ENCODE data around the gene WDR27.
A peak's percentile ranks its signal among the peaks of the same experiment; 100 is the strongest.

Gene WDR27

GRCh38 chr6:169424821-169425240 is 277.0 kb downstream of the WDR27 start (continued):
- TF ChIP-seq TCF7L2 (IDR thresholded peaks at IDR 0.05; ENCODE audit: borderline replicate concordance, low read depth, low read length) (no peak), ZBTB10 (tag by site-specific recombination; IDR thresholded peaks at IDR 0.05) (no peak), BCL11A (tag by site-specific recombination; IDR thresholded peaks at IDR 0.05; ENCODE audit: low read depth) (no peak), ZNF530 (tag by site-specific recombination; IDR thresholded peaks at IDR 0.05; ENCODE audit: low read depth) (no peak), KLF9 (tag by site-specific recombination; IDR thresholded peaks at IDR 0.05; ENCODE audit: low read depth) (no peak), ZNF423 (tag by site-specific recombination; IDR thresholded peaks at IDR 0.05) (no peak), ZNF510 (tag by site-specific recombination; IDR thresholded peaks at IDR 0.05; ENCODE audit: insufficient replicate concordance) (no peak), HOXD13 (CRISPR knock-in tag; IDR thresholded peaks at IDR 0.05; ENCODE audit: borderline replicate concordance) (no peak), ZNF626 (tag by site-specific recombination; IDR thresholded peaks at IDR 0.05) (no peak), ZNF16 (tag by site-specific recombination; IDR thresholded peaks at IDR 0.05; ENCODE audit: low read depth) (no peak), ZNF555 (tag by site-specific recombination; conservative IDR thresholded peaks at IDR 0.05) (no peak), ZNF639 (tag by site-specific recombination; IDR thresholded peaks at IDR 0.05) (no peak), ZBTB26 (tag by site-specific recombination; optimal IDR thresholded peaks at IDR 0.05) (peak; percentile 12), ZNF426 (tag by site-specific recombination; IDR thresholded peaks at IDR 0.05) (no peak), SCRT2 (tag by site-specific recombination; IDR thresholded peaks at IDR 0.05) (peak; percentile 98), ZNF449 (tag by site-specific recombination; IDR thresholded peaks at IDR 0.05) (no peak), ZNF843 (tag by site-specific recombination; IDR thresholded peaks at IDR 0.05) (no peak), WT1 (tag by site-specific recombination; IDR thresholded peaks at IDR 0.05) (peak; percentile 95), ZNF701 (tag by site-specific recombination; IDR thresholded peaks at IDR 0.05) (no peak), ZNF777 (tag by site-specific recombination; IDR thresholded peaks at IDR 0.05; ENCODE audit: borderline replicate concordance) (no peak), ZNF660 (tag by site-specific recombination; IDR thresholded peaks at IDR 0.05) (no peak), ZNF155 (tag by site-specific recombination; IDR thresholded peaks at IDR 0.05) (no peak), ZNF776 (tag by site-specific recombination; IDR thresholded peaks at IDR 0.05; ENCODE audit: borderline replicate concordance) (no peak), IKZF3 (tag by site-specific recombination; IDR thresholded peaks at IDR 0.05) (peak; percentile 82), ZNF548 (tag by site-specific recombination; IDR thresholded peaks at IDR 0.05) (no peak), REPIN1 (tag by site-specific recombination; IDR thresholded peaks at IDR 0.05; ENCODE audit: low read depth) (no peak), ZXDB (tag by site-specific recombination; IDR thresholded peaks at IDR 0.05) (peak; percentile 36; the same call in 1 of the 2 replicates), ZFP37 (tag by site-specific recombination; IDR thresholded peaks at IDR 0.05) (no peak), TRIM28 (IDR thresholded peaks at IDR 0.05; ENCODE audit: borderline replicate concordance, low read length) (no peak), OSR2 (tag by site-specific recombination; IDR thresholded peaks at IDR 0.05) (no peak), ZNF596 (tag by site-specific recombination; IDR thresholded peaks at IDR 0.05) (no peak), SCRT1 (tag by site-specific recombination; IDR thresholded peaks at IDR 0.05; ENCODE audit: borderline replicate concordance) (peak; percentile 73; the same call in 1 of the 2 replicates), ZNF354C (tag by site-specific recombination; IDR thresholded peaks at IDR 0.05; ENCODE audit: borderline replicate concordance, low read depth) (no peak), GLI2 (tag by site-specific recombination; IDR thresholded peaks at IDR 0.05; ENCODE audit: borderline replicate concordance, low read depth) (no peak), ZNF48 (tag by site-specific recombination; IDR thresholded peaks at IDR 0.05) (no peak), PRDM1 (tag by site-specific recombination; IDR thresholded peaks at IDR 0.05) (no peak)

Data from HEK293 (cell line).